GM04504 (cell line): ENCODE results near the gene DEDD2.

Source experiments
- DNase-seq: peaks from one replicate; pipeline ENCODE4 v3.0.0-alpha.2; 2012; ENCODE audit warnings: low read depth

The DEDD2 gene

DNA sequence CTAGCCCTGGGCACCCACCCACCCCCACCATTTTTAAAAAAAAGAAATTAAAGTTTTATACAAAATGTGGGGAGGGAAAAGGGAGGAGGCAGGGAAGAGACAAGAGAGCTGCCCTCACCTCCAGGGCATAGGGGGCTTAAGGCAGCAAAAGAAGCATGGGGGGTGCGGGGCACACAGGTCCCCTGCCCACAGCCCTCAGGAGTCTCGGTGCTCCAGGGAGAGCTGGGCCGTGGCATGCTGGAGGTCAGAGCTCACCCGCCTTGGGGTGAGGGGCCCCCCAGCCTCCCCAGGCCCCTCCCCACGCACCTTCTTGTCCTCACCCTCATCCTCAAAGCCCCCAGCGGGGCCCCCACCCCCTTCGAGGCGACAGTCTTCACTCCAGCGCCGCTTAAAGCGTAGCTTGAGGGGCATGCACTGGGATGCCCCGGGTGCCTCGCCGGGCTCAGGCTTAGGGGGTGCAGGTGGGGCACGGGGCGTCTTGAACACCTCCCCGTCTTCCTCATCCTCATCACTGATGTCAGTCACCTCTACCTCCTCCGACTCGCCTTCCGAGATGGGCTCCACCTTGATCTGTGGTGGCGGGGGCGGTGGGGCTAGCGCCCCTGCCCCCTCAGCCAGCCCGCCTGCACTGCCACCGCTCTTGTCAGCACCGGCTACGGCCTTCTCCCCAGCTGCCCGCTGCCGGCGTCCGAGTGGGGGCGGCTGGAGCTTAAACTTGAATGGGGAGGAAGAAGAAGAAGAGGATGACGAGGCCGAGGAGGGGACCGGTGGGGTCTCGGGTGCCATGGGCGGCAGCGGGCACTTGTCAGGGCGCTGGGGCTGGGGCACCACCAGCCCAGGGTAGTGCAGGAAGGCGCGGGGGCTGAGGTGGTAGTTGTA, 31.0 kb upstream of the DEDD2 start:
- no peak for DNase-seq

DNA sequence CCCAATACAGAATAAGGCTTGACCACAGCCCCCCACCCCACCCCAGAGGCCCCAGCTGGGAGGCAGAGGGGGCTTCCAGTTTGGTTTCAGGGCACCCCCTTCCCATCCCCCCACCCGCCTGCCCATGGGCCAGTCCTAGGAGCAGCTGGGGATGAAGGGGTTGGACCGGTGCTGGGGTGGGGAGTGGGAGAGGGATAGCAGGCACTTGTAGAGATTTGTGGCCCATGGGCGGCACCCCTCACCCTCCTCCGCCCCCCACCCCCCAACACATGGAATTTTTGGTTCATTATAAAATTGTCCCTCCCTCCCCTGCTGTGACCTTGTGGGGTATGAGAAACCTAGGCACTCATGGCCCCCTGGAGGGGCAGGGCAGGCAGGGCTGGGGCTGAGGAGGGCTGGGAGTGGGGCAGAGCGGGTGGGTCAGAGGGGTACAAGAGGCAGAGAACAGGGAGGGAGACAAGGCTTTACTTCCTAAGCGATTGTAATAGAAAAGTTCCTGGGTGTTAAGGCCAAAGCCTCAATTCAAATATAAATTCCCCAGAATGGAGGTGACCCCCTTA, 30.2 kb upstream of the DEDD2 start:
- DNase-seq: no peak

DNA sequence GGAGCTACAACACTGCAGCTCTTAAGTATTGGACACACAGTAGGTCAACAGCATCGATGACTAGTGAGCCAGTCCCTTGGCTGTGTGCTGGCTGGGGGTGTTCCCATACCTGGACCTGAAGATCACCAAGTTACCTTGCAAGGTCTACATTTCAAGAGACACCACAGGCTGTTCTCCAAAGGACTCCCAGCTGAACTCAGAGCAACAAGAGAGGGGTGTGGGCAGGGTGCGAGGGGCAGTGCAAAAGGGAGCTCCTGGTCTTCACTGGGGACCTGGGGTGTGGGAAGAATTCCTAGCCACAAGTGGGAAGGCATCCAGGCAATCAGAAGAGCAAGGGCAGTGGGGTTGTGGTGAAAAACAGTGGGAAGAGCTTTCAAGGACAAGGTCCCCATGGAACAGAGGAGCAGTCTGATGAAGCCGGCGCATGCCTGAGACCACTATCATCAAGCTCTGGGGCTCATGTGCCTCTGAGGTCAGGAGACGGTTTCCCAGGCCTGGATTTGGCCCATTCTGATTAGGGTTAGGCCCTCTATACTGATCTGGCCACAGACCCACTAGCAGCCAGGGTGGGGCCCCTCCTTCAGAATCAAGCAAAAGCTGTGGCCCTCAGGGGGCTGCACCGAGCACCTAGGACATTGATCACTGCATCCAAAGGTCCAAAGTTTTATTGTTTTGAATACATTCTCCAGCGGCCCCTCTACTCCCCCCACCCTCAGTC, 29.6 kb upstream of the DEDD2 start:
- DNase-seq: no peak

DNA sequence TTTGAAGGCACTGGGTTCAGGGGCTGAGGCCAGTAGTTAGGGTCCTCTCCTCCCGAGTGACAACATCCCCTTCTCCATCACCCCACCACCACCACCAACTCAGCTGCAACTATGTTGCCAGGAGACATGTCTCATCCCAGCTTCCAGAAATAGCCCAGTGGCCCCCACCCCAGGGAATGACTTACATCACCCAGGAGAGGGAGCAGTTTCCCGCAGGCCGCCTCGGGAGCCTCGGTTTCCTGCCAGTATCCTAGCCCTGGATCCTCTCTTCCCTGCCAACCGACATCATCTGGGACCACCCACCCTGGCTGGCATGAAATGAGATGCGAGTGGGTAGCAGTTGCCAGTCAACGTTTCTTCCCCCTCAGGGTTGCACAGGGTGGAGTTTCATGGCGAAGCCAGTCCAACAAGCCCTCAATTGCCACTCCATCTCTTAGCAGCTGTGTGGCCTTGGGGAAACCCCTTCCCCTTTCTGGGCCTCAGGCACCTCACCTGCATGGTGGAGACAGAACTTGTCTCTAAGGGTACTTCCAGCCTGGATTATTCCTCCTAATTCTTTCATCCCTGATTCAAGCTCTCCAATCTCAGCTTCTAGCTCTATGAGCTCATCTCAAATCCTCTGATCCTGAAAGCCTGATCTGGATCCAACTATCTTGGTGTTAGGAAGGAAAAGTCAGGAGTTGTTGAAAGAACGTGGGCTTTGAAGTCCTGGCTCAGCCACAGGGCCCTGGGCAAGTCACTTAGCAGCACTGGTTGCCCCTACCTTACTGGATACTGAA, 28.9 kb upstream of the DEDD2 start:
- DNase-seq: peak; percentile 62

DNA sequence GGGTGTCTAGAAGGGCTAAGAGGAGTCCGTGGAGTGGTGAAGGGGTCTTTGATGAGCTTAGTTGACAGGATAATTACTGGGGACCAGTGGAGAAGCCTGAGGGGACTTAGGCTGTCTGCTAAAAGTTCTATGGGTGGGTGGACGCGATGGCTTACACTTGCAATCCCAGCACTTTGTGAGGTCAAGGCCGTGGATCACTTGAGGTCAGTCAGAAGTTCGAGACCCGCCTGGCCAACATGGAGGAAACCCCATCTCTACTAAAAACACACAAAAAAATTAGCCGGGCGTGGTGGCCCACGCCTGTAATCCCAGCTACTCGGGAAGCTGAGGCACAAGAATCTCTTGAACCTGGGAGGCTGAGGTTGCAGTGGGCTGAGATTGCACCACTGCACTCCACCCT, 27.8 kb upstream of the DEDD2 start:
- DNase-seq: no peak

DNA sequence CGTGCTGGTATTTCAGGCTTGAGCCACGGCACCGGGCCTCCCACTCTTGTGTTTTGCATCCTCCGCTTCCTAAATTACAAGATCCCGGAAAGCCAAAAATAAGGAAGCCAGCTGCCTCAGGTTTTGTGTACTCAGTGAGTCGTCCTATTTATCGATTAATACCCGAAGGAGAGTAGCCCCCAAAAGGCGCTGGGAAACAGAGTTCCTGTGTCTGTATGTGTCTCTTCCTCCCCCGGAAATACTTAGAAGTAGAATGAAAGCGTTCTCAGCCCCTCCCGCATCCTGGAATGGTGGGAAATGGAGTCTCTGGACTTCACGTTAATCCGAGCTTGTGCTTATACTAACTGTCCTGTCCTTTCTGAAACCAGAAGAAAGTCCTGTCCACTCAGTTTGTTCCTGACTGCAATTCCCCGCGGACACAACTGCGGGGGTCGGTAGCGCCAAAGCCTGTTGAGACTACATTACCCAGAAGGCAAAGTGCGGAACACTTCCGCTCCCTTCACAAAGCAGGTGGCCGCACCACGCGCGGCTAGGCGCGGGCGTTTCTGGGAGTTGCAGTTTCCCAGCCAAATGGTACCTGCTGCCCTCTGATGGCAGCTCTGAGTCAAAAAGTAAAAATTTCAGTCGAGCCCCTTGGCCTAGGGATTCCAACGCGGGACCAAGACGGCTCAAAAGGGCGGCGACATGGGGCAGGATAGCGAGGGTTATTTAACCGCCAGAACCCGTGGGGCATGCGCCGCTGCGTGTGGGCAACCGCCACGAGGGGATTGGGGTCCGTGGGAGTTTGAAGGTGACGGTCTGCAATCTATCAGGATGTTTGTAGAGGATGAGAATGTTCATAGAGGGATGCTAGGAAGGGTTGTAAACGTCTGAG, 27.1 kb upstream of the DEDD2 start:
- DNase-seq: peak; percentile 87

GRCh38 chr19:42242512-42243409, 25.3 kb upstream of the DEDD2 start, which contains the start of gene GSK3A:
Gene GSK3A (minus strand): TSS chr19:42242602. CDS start chr19:42242465, 137 bp downstream.
- peak; percentile 99 for DNase-seq

GRCh38 chr19:42242069-42242511, 24.6 kb upstream of the DEDD2 start:
- no peak for DNase-seq

GRCh38 chr19:42241279-42241678, 23.8 kb upstream of the DEDD2 start:
- no peak for DNase-seq

- DNase-seq: no peak
Measured at GRCh38 chr19:42239544-42240220, 22.2 kb upstream of the DEDD2 start.

GRCh38 chr19:42235181-42235580, 17.7 kb upstream of the DEDD2 start:
- no peak for DNase-seq

DNA sequence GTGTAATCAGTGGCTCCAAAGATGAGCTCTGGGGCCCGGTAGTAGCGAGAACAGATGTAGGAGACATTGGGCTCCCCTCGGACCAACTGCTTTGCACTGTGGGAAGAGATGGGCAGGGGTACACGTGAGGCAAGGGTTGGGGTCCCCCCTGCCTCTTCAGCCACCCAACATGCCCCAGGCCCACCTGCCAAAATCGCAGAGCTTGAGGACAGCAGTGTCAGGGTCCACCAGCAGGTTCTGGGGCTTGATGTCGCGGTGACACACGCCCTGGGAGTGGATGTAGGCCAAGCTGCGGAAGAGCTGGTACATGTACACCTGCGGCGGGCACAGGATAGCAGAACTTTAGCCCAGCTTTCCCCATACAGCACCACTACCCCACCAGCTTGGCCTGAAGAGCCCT, 16.9 kb upstream of the DEDD2 start:
- DNase-seq: no peak

- DNase-seq: no peak
Measured at GRCh38 chr19:42233678-42234292, 16.3 kb upstream of the DEDD2 start.

GRCh38 chr19:42233106-42233505, 15.6 kb upstream of the DEDD2 start:
- no peak for DNase-seq

- DNase-seq: no peak
Measured at GRCh38 chr19:42232435-42232834, 15.0 kb upstream of the DEDD2 start.

DNA sequence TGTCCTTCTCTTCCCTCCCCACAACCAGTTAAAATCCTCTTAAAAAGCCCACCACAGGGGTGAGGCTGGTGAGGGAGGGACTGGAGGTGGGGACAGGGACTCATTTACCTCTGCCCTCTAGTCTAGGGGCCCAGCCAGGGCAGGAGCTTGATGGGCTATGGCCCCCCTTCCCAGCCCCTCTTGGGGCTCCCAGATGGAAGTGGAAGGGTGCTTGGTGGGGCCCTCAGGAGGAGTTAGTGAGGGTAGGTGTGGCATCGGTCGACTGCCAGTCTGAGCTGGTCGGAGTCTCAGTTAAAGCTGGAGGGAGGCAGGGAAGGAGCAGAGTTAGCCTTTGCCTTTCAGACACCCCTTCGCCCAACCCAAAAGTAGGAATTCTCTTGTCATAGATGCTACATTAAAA, 13.1 kb upstream of the DEDD2 start:
- no peak for DNase-seq

GRCh38 chr19:42229855-42230351, 12.4 kb upstream of the DEDD2 start:
- no peak for DNase-seq

GRCh38 chr19:42229301-42229854, 11.9 kb upstream of the DEDD2 start:
- DNase-seq: no peak
